Stimulated activated naive B cell treated with anti-CD40 and anti-IgM and Interleukin-4, amounts not matched to agents 10 μg/mL and 1 μg/mL and 100 μg/mL, for 72 hours (primary cell): Measurements from ENCODE around the gene PLA2G5.

Source experiments
- ATAC-seq, 2 donors: fragments of 150-1000 bp; cut with Tn5 transposase; replicated peaks; 2 replicates each; pipeline ENCODE4 v1.10.0; 2021; ENCODE audit warnings: moderate library complexity in 1 of 2
- DNase-seq: peaks from one replicate; pipeline ENCODE4 v3.0.0; 2021
- H3K27ac Mint-ChIP-seq: one replicate; pipeline ENCODE4 v1.8.0; 2022; ENCODE audit warnings: mild to moderate bottlenecking, mixed read lengths
- H3K27me3 Mint-ChIP-seq, 2 donors: one replicate each; pipeline ENCODE4 v1.8.0; 2022; ENCODE audit warnings: mixed read lengths in 2 of 2
- H3K36me3 Mint-ChIP-seq, 2 donors: one replicate each; pipeline ENCODE4 v1.8.0; 2022; ENCODE audit warnings: mixed read lengths in 2 of 2, mild to moderate bottlenecking in 1 of 2
- H3K4me1 Mint-ChIP-seq, 2 donors: one replicate each; pipeline ENCODE4 v1.8.0; 2022; ENCODE audit warnings: mixed read lengths in 2 of 2, mild to moderate bottlenecking in 1 of 2
- H3K4me3 Mint-ChIP-seq, 2 donors: one replicate each; pipeline ENCODE4 v1.8.0; 2022; ENCODE audit warnings: mild to moderate bottlenecking in 2 of 2, mixed read lengths in 2 of 2, moderate library complexity in 1 of 2
- H3K9me3 Mint-ChIP-seq, 2 donors: one replicate each; pipeline ENCODE4 v1.8.0; 2022; ENCODE audit warnings: mixed read lengths in 2 of 2, mild to moderate bottlenecking in 1 of 2

PLA2G5 gene

DNA sequence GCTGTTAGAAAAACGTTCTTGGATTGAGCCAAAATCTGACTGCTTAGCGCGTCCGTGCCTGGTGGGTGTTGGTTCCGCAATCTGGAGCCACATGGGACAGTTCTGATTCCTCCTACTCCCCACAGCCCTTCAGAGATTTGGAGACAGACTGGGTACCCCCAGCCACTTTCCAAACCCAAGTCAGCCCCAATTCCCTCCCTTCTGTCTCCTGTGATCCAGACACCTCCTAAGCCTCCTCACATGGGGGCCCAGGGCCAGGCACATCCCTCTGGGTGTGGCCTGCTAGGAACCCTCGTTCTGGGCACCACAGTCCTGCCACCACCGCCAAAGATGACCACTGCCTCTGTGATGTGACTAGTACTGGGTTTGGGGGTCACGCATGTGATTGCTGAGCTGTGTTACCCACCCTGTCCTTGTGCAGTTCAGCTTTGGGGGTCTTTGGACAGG lies 4.8 kb downstream of the PLA2G5 start:
- peaks cover 59 to 77% of the 10 kb centered on the region in 2 donors for H3K4me1 Mint-ChIP-seq

DNA sequence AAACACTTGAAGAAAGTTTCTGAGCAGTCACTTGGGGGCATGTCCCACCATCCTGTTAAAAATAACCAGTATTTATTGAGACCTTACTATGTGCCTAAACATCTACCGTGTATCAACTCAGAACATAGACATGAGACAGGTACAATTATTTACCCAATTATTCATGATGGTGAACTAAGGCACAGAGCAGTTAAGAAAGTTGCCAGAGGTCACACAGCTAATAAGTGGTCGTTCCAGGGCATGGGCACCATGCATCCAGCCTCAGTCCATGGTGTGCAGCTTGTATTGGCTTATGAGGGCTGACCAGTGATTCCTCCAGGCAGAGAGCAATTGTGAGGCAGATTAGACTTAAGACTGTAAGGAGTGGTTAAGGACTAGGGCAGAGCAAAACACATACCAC lies 5.4 kb downstream of the PLA2G5 start:
- H3K27me3 Mint-ChIP-seq = peaks cover 0 to 9% of the 10 kb centered on the region in 2 donors
- peaks cover 62 to 77% of the 10 kb centered on the region in 2 donors for H3K4me1 Mint-ChIP-seq
- H3K4me3 Mint-ChIP-seq = no peak overlapping the region
- ATAC-seq (no peak), DNase-seq (no peak)
- H3K9me3 Mint-ChIP-seq = no peaks in the 10 kb centered on the region
- H3K27ac Mint-ChIP-seq = peak overlapping the region; percentile 48
- no peaks in the 10 kb centered on the region for H3K36me3 Mint-ChIP-seq

More for the DNA sequence above, 4.8 kb downstream of the PLA2G5 start:
- ATAC-seq (no peak), DNase-seq (no peak)
- H3K27me3 Mint-ChIP-seq = peaks cover 0 to 9% of the 10 kb centered on the region in 2 donors
- H3K27ac Mint-ChIP-seq = peak overlapping the region; percentile 39
- no peak overlapping the region for H3K4me3 Mint-ChIP-seq
- no peaks in the 10 kb centered on the region for H3K9me3 Mint-ChIP-seq
- H3K36me3 Mint-ChIP-seq = no peaks in the 10 kb centered on the region

DNA sequence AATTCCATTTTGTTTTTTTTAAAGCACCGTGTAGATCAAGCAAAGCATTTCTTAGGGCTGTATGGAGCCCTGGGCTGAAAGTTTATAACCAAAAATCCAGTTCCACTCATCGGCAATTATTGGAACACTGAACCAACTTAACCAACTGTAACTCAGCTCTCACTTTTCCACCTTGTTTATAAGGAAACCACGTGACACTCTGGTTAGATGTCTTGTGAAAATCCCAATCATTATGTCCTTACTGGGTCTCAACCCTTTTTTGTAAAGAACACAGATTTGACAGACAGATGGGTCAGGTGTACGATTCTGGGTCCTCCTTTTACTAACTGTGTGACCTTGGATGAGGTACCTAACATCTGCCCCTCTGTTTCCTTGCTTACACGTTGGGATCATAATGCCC lies 6.2 kb downstream of the PLA2G5 start:
- Mint-ChIP-seq H3K27me3 (peaks cover 0 to 9% of the 10 kb centered on the region in 2 donors), H3K4me1 (peaks cover 69 to 85% of the 10 kb centered on the region in 2 donors), H3K4me3 (no peak overlapping the region), H3K27ac (no peak overlapping the region), H3K36me3 (no peaks in the 10 kb centered on the region), H3K9me3 (no peaks in the 10 kb centered on the region)
- DNase-seq = no peak
- ATAC-seq = no peak

DNA sequence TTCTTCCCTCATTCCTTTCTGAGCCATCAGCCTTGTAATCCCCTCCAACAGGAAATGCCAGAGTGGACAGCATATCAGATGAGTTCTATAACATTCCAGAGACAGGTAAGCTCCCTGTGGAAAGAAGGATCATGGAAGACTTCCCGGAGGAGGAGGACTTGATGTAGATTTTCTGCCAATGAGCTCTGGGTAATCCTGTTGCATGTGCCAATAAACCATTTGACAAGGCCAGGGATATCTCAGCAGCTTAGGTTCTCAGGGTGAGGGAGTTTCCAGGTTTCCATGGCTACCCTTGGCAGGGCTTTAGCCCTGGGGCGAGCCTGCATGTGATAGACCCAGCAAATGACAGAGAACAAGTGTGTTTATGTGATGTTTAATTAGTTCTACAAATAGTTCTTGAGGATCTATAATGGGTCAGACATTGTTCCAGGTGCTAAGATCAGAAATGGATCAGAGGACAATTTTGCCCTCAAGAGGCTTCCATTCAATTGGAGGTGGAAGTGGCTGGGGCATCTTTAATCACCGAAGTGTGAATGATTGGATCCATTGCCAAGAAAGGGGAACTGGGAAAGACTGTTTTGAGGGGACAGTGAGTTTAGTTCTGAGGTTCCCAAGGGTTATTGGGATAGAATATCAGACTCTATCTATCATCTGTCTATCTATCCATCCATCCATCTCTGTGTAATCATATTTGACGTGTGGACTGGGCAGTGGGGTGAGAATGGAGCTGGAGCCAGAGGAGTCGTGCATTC lies 6.9 kb downstream of the PLA2G5 start:
- Mint-ChIP-seq H3K36me3 (no peaks in the 10 kb centered on the region), H3K9me3 (no peaks in the 10 kb centered on the region), H3K27me3 (peaks cover 0 to 9% of the 10 kb centered on the region in 2 donors), H3K27ac (no peak overlapping the region), H3K4me3 (no peak overlapping the region), H3K4me1 (peaks cover 76 to 92% of the 10 kb centered on the region in 2 donors)
- ATAC-seq = no peak
- no peak for DNase-seq

DNA sequence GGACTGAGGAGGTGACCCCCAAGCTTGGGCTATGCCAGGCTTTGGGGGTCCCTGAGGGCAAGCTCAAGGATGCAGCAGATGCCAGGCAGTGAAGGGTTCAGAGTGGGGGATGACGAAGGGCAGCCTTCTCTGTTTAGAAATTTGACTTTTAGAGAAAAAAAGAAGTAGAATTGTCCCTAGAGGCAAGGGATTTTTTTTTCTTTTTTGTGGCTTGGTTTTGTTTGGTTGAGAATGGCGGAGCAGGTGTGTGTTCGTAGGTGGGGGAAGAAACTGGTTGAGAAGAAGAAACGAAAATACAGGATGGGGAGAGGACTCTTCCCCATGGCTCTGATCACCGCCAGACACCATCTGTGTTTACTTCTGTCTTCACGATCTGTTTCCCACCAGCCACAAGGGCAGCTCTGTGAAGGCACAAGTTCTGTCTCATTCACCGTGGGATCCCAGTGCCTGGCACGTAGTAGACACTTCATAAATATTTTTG lies 8.2 kb downstream of the PLA2G5 start:
- Mint-ChIP-seq H3K27me3 (peaks cover 5 to 7% of the 10 kb centered on the region in 2 donors), H3K4me3 (peak overlapping the region; percentile 4 to 61), H3K4me1 (peaks cover 74 to 92% of the 10 kb centered on the region in 2 donors), H3K36me3 (no peaks in the 10 kb centered on the region), H3K9me3 (no peaks in the 10 kb centered on the region), H3K27ac (peak overlapping the region; percentile 75)
- ATAC-seq = peak; percentile 83 to 89
- peak; percentile 59 for DNase-seq

DNA sequence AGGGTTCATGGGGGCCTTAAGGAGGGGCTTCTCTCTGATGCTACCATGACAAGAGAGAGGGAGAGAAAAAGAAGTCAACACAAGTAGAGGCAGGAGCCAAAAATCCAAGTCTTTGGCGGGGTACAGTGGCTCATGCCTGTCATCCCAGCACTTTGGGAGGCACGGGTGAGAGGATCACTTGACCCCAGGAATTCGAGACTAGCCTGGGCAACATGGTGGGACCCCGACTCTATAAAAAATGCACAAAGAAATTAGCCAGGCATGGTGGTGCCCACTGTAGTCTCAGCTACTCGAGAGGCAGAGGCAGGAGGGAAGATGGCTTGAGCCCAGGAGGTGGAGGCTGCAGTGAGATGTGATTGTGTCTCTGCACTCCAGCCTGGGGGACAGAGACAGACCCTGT lies 8.7 kb downstream of the PLA2G5 start:
- no peak for ATAC-seq
- Mint-ChIP-seq H3K9me3 (no peaks in the 10 kb centered on the region), H3K27ac (peak overlapping the region; percentile 75), H3K4me1 (peaks cover 71 to 91% of the 10 kb centered on the region in 2 donors), H3K4me3 (peak overlapping the region; percentile 4 to 8), H3K27me3 (peaks cover 5 to 9% of the 10 kb centered on the region in 2 donors), H3K36me3 (no peaks in the 10 kb centered on the region)
- DNase-seq = no peak

DNA sequence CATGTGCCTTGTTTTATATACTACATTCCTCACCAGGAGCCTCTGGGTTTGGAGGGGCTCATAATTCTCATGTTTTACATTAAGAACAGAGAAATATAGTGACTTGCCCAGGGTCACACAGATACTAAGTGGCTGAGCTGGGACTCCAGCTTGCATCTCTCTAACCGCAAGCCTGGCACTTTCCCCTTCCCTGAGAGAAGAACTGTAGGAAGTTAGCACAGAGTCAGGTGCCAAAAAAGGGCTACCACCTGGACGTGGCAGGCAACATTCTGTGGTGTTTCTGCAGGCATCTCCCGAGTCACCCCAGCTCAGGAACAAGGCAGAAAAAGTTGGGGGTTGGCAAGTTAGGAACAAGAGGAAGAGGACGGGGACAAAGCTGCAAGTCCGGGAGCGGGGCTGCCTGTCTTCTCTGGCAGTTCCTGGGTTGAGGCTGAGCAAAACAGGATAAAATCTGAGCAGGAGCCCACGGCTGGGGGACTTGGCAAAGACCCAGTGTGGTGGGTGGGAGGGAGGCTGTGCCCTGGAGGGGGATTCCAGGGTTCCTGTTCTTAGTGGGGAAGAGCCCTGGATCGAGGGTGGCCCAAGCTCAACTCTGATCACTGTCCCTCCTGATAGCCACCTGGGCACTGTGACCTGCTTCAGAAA lies 9.8 kb downstream of the PLA2G5 start:
- Mint-ChIP-seq H3K27ac (peak overlapping the region; percentile 11), H3K9me3 (no peaks in the 10 kb centered on the region), H3K27me3 (peaks cover 5 to 9% of the 10 kb centered on the region in 2 donors), H3K36me3 (no peaks in the 10 kb centered on the region), H3K4me3 (peak overlapping the region; percentile 63 to 71), H3K4me1 (peaks cover 68 to 88% of the 10 kb centered on the region in 2 donors)
- ATAC-seq (no peak), DNase-seq (no peak)

DNA sequence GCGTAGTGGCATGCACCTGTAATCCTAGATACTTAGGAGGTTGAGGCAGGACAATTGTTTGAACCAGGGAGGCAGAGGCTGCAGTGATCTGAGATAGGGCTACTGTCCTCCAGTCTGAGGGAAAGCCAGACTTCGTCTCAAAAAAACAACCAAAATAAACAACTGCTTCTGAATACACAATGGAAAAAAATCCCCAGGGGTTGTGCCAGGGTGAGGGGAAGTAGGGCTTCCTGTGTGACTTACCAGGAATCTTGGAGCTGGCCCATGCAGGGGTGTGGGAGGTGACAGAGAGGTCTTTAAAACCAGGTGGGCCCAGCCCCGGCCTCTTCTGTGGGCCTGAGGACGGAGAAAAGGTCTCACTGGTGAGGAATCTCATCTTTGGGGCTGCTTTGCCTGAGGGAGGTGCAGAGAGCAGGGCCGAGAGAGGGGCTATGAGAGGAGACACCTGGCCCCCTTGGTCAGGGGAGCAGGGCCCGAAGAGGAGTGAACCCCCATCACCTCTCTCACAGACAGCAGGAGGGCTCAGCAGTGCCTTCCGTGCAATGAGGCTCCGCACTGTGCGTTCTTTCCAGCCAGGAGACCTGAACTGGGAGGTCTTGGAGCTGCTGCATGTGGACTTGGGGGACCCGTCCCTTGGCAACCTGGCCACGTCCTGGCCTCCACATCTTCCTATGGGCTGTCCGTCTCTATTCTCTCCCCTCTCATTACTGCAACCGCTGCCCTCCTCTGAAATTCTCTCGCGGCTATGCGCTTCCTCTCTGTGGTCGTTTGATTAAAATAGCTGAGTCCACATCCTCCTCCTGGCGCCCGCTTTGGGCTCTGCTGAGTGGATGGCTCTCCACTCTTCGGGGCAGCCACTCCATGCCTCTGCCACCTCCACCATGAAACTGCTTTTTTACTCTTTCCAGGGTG lies 10.7 kb downstream of the PLA2G5 start:
- peaks cover 64 to 89% of the 10 kb centered on the region in 2 donors for H3K4me1 Mint-ChIP-seq
- H3K9me3 Mint-ChIP-seq = no peaks in the 10 kb centered on the region
- H3K27me3 Mint-ChIP-seq = peaks cover 0 to 9% of the 10 kb centered on the region in 2 donors
- peak overlapping the region; percentile 51 to 66 for H3K4me3 Mint-ChIP-seq
- DNase-seq (no peak), ATAC-seq (peak; percentile 59 to 62)
- peak overlapping the region; percentile 62 for H3K27ac Mint-ChIP-seq
- H3K36me3 Mint-ChIP-seq = no peaks in the 10 kb centered on the region

DNA sequence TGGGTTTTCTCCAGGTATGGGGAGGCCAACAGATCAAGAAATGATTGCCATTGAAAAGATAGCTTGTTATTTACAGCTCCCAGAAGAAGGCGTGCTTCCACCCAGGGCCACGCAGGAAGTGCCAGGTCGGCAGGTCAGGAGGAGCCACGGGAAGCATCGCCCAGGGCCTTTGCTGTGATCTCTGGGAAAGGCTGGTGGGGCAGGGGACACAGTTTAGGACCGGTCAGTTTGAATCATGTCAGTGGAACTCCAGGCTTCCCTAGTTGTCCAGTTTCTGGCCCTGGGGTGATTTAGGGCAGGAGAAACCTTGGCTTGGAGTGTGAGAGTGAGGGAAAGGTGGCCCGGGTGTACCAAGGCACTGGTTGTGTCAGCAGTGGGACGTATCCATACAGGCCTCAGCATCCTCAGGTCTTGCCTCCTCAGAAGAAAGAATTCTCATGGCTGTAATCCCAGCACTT lies 11.4 kb downstream of the PLA2G5 start:
- Mint-ChIP-seq H3K27me3 (peaks cover 0 to 9% of the 10 kb centered on the region in 2 donors), H3K4me3 (peak overlapping the region; percentile 51 to 66), H3K9me3 (no peaks in the 10 kb centered on the region), H3K4me1 (peaks cover 62 to 89% of the 10 kb centered on the region in 2 donors), H3K36me3 (no peaks in the 10 kb centered on the region), H3K27ac (no peak overlapping the region)
- DNase-seq (no peak), ATAC-seq (no peak)

DNA sequence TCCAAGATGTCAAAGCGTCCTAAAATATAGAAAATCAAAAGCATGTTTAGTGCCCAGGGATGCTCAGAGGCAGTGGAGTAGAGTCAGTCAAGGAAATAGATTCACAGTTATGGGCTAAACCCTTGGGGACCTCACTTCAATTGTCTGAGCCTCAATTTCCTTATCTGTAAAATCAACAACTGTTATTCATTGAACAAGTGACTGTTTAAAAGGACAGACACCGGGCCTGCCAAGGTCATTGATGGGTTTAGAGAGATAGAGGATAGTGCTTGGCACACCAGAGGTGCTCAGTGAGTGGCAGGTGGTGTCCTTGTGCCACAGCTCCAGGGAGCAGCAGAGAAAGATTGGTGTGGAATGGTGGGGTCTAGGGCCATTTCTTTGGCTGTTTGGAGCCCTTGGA lies 12.8 kb downstream of the PLA2G5 start:
- H3K27me3 Mint-ChIP-seq = peaks cover 0 to 9% of the 10 kb centered on the region in 2 donors
- H3K27ac Mint-ChIP-seq = no peak overlapping the region
- peaks cover 48 to 75% of the 10 kb centered on the region in 2 donors for H3K4me1 Mint-ChIP-seq
- H3K36me3 Mint-ChIP-seq = no peaks in the 10 kb centered on the region
- no peaks in the 10 kb centered on the region for H3K9me3 Mint-ChIP-seq
- H3K4me3 Mint-ChIP-seq = no peak overlapping the region
- no peak for ATAC-seq
- DNase-seq = no peak

DNA sequence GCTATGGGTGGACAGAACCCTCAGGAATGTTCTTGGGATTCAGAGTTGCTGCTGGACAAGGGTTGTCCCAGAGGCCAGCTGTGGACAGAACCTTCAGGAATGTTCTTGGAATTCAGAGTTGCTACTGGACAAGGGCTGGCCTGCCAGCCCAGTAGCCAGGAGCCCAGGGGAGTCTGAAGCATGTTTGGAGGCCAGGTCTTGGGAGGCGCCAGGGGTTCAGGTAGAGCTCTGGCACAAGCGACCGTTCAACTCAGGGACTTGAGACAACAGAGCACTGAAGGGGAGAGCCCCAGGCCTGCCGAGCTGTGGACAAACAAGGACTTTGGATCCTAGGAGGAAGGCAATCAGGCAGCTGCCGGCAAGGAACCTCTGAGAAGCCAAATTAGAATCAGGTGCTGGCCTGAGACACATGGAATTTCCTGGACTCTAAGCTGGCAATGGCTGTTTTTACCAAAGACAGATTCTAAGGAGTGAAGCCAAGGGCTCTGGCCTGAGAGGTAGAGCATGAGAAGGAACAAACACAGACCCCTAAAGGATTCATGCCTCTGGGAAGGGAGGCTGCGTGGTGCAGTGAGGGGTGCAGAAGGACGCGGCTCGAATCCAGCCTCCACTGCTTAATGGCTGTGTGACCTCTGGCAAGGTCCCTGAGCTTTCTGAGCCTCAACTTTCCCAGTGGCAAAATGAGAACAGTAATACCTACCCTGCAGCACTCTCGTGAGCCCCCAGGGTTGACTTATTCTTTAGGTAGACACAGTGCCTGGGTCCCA lies 13.4 kb downstream of the PLA2G5 start:
- DNase-seq = no peak
- Mint-ChIP-seq H3K27ac (no peak overlapping the region), H3K4me1 (peaks cover 42 to 69% of the 10 kb centered on the region in 2 donors), H3K4me3 (no peak overlapping the region), H3K27me3 (peaks cover 0 to 9% of the 10 kb centered on the region in 2 donors), H3K36me3 (no peaks in the 10 kb centered on the region), H3K9me3 (no peaks in the 10 kb centered on the region)
- no peak for ATAC-seq

DNA sequence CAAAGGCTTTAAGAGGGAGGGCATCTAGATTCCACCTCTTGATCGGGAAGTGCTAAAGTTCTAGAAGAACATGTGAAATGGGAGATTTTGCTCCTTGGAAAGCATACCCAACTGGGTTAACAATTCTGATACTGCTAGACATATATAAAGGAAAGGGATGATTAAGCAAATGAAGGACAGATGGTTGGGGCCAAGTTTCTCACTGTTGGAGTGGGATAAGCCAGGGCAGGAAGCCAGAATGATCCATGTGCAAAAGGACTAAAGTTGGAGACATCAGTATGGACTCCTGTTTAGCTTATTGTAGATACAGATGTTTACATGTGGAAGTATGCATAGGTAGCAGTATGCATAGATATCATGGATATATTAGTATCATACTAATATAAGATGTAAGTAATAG lies 16.8 kb downstream of the PLA2G5 start:
- no peak for DNase-seq
- Mint-ChIP-seq H3K27me3 (peaks cover 10 to 16% of the 10 kb centered on the region in 2 donors), H3K9me3 (peaks cover 0 to 1% of the 10 kb centered on the region in 2 donors), H3K4me1 (peaks cover 15 to 35% of the 10 kb centered on the region in 2 donors), H3K36me3 (no peaks in the 10 kb centered on the region), H3K4me3 (no peak overlapping the region), H3K27ac (no peak overlapping the region)
- no peak for ATAC-seq

DNA sequence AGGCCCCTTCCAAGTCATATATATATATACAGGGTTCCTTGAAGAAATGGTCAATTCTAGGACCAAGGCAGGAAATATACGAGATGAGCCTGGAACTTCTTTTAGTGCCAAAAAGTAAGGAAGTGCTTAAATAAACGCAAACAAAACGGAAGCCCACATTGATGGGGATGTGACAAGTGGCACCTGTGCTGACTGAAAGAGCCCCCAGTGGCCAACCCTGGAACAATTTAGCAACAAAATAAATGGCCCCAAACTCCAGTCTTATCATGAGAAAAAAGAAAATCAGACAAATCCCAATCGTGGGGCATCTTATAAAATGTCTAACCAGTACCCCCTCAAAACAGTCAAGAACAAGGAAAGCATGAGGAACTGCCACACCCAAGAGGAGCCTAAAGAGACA lies 17.7 kb downstream of the PLA2G5 start:
- DNase-seq (no peak), ATAC-seq (peak; percentile 51 to 54)
- H3K4me1 Mint-ChIP-seq = peaks cover 8 to 26% of the 10 kb centered on the region in 2 donors

More for the DNA sequence above, 17.7 kb downstream of the PLA2G5 start:
- Mint-ChIP-seq H3K27ac (no peak overlapping the region), H3K36me3 (no peaks in the 10 kb centered on the region), H3K4me3 (no peak overlapping the region), H3K27me3 (peaks cover 10 to 15% of the 10 kb centered on the region in 2 donors), H3K9me3 (peaks cover 0 to 1% of the 10 kb centered on the region in 2 donors)
